PC-9 (cell line): Measurements from ENCODE around the gene ASB10.

Experiments
- EZH2 ChIP-seq: fragments of 200-600 bp; sonication (generic); IDR thresholded peaks from 2 replicates; pipeline ENCODE4 v1.8.0; 2017; ENCODE audit warnings: antibody characterized with exemption, low read depth
- TF ChIP-seq, protein P1 (sequence below): fragments of 200-600 bp; sonication (generic); conservative IDR thresholded peaks from 2 replicates; pipeline ENCODE4 v1.6.1; 2017; ENCODE audit warnings: mixed run types, antibody characterized with exemption, mild to moderate bottlenecking, moderate library complexity

DNA sequence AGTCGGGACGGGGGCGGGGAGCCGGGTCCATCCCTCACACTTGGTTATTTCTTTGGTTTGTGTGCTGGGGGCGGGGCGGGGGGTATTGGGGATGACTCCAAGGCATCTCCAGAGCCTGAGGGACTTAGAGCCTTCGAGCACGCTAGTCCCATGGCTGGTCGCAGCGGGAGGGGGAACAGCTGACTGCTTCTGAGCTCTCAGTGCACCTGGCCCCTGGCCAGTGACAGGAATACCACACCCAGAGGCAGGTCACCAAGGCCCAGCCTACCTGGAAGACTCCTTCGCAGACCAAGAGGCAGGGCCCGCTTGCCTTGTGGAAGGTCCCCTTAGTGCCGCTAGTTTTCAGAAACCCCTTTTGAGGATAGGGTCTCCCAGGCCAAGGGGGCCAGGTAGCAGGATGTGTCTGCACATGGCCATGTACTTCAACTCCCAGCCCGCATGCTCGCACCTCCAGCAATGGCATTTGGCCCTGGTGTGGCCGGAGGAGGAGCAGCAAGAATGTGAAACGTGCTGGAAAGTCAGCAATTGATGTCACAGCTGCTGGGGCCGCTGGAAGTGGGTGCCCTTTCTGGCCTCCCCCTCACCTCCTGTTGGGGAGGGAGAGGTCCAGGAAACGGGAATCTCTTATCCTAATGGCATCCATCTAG is 60.4 kb downstream of the ASB10 start:
- TF ChIP-seq, protein P1, sequence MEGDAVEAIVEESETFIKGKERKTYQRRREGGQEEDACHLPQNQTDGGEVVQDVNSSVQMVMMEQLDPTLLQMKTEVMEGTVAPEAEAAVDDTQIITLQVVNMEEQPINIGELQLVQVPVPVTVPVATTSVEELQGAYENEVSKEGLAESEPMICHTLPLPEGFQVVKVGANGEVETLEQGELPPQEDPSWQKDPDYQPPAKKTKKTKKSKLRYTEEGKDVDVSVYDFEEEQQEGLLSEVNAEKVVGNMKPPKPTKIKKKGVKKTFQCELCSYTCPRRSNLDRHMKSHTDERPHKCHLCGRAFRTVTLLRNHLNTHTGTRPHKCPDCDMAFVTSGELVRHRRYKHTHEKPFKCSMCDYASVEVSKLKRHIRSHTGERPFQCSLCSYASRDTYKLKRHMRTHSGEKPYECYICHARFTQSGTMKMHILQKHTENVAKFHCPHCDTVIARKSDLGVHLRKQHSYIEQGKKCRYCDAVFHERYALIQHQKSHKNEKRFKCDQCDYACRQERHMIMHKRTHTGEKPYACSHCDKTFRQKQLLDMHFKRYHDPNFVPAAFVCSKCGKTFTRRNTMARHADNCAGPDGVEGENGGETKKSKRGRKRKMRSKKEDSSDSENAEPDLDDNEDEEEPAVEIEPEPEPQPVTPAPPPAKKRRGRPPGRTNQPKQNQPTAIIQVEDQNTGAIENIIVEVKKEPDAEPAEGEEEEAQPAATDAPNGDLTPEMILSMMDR, result no peak
- TF ChIP-seq EZH2, result no peak
